HG03108 (cell line): ENCODE measurements around the gene CCDC138.
A peak's percentile ranks its signal among the peaks of the same experiment; 100 is the strongest.
"Not testable (repeated sequence)": the region's sequence is repeated elsewhere in the genome, so short reads cannot be mapped to it uniquely, and the experiment has no call there.

Source experiments
- ATAC-seq: cut with Tn5 transposase; IDR thresholded peaks from one replicate; pipeline ENCODE4 v1.9.1; 2021; ENCODE audit warnings: moderate library complexity; ENCODE audit not compliant: unreplicated experiment

The CCDC138 gene, protein sequence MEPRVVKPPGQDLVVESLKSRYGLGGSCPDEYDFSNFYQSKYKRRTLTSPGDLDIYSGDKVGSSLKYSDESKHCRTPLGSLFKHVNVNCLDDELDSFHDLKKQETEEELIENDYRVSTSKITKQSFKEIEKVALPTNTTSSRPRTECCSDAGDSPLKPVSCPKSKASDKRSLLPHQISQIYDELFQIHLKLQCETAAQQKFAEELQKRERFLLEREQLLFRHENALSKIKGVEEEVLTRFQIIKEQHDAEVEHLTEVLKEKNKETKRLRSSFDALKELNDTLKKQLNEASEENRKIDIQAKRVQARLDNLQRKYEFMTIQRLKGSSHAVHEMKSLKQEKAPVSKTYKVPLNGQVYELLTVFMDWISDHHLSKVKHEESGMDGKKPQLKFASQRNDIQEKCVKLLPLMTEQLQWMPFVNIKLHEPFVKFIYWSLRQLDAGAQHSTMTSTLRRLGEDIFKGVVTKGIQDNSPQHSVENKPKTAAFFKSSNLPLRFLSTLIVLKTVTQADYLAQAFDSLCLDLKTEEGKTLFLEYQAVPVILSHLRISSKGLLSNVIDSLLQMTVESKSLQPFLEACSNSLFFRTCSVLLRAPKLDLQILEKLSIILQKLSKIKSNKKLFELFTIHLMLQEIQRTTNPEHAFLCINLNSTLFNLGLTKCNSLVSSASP

DNA sequence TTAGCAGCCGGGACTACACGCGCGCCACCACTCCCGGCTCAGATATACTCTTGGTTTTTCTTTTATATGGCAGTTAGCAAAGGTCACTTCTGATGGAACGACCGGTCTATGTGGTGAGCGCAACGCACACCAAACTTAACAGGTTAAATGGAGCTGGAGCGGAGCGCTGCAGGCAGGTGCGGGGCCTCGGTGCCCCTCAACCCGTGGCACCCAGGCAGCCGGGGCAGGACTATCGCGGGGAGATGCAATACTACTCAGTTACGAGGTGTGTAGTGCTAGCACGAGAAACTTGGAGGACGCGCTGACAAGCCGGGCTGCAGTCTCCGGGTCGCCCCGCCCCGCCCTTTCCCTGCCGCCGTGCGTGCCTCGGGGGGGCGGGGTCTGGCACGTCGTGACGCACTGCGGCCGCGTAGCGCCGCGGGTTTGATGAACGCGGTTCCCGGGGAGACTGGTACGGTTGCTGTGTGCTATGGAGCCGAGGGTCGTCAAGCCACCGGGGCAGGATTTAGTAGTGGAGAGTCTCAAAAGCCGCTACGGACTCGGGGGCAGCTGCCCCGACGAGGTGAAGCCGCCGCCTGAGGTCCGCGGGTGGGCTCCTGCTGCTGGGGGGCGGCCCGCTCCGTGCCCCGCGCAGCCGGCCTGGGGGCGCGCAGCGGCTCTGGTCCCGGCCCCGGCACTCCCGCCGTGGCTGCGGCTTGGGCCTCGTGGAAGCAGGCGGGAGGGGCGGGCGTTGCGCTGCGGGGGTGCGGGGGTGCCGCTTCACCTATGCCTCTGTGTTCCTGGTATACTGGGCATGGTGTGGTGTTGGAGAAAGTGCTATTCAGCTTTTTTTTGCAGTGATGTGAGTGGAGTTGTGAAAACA, at the start of gene CCDC138:
Gene CCDC138 (plus strand): TSS at position 418 of the 862 bp plus-strand sequence. CDS start 52 bp downstream, at position 470.
- ATAC-seq = peak; percentile 97

DNA sequence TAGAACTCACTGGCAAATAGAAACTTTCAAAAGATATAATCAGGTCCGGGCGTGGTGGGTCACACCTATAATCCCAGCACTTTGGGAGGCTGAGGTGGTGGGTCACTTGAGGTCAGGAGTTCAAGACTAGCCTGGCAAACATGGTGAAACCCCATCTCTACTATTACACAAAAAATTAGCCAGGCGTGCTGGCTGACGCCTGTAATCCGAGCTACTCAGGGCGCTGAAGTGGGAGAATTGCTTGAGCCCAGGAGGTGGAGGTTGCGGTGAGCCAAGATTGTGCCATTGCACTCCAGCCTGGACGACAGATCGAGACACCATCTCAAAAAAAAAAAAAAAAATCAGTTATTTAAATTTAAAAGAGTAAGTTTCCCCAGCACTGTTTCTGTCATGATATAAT, 28.6 kb upstream of the CCDC138 start:
- ATAC-seq = not testable (repeated sequence)

DNA sequence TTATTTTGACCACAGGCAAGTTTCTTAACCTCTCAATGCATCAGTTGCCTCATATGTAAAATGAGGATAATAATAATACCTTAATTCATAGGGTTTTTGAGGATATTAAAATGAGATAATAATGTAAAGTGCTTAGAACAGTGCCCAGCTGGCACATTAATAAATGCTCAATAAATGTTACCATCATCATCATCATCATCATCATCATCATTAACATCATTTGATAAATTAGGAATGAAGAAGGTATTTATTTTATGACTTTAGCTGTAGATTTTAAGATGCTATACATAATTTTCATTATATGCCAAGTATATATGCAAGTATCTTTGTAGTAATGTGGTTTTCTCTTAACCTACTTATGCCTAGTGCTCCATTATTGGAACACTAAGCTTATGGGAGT, 24.0 kb upstream of the CCDC138 start:
- not testable (repeated sequence) for ATAC-seq

DNA sequence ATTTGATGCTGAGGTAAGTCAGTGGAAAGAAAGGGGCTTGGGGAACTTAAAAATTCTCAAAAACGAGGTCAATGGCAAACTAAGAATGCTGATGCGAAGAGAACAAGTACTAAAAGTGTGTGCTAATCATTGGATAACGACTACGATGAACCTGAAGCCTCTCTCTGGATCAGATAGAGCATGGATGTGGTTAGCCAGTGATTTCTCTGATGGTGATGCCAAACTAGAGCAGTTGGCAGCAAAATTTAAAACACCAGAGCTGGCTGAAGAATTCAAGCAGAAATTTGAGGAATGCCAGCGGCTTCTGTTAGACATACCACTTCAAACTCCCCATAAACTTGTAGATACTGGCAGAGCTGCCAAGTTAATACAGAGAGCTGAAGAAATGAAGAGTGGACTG, 19.9 kb upstream of the CCDC138 start:
- not testable (repeated sequence) for ATAC-seq

DNA sequence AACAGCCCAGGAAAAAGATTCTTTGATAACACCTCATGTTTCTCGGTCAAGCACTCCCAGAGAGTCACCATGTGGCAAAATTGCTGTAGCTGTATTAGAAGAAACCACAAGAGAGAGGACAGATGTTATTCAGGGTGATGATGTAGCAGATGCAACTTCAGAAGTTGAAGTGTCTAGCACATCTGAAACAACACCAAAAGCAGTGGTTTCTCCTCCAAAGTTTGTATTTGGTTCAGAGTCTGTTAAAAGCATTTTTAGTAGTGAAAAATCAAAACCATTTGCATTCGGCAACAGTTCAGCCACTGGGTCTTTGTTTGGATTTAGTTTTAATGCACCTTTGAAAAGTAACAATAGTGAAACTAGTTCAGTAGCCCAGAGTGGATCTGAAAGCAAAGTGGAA, 18.7 kb upstream of the CCDC138 start:
- ATAC-seq = not testable (repeated sequence)

DNA sequence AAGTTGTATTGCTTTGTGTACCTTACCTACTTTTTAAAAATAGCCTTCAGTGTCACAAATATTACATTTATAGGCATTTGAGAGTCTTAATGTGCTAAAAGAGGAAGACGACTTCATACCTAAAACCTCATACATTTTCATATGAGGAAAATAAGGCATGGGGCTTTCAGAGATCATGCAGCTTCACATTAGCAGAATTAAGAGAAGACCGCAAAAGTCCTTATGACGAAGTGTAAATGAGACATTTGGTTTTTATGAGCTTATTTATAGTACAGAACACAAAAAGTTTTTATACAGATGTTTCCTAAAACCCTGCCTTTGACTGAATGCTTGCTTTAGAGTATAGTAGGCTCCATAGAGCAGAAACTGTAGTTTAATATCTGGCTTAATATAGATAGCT, 10.1 kb upstream of the CCDC138 start:
- ATAC-seq = peak; percentile 79

DNA sequence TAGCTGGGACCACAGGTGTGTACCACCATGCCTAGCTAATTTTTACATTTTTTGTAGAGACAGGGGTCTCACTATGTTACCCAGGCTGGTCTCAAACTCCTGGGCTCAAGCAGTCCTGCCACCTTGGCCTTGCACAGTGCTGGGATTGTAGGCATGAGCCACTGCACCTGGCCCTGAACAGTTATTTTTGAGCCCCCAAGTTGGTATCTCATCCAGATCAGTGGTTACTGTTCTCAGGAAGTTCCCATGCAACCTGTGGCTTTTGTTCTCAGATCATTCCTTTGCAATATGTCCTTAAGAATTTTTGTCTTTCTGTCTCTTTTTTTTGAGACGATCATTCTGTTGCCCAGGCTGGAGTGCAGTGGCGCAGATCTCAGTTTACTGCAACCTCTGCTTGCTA, 7.7 kb upstream of the CCDC138 start:
- no peak for ATAC-seq

DNA sequence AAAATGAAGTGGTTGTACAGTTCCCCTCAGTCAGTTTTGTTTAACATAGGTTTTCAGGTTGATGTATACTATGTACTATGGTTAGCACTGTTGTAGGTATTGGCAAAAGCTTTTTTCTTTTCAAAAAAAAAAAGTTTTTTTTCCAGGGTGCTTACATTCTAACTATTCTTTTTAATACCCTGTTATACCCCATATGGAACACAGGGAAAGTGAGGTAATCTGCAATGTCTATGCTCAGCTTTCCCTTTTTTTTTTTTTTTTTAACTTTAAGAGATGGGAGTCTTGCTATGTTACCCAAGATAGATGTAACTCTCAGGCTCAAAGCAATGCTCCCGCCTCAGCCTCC, 590 bp upstream of the CCDC138 start:
- no peak for ATAC-seq

DNA sequence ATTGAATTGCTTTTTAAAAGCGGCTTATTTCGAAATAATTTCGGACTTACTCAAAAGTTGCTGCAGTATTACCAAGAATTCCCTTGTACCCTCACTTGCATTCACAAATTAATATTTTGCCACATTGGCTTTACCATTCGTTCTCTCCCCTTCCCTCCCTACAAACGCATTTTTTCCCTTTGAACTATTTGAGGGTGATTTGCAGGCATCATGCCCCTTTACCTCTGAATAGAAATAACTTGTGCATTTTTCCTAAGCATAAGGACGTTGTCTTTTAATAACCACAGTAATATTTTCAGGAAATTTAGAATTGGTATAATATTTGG, 608 bp downstream of the CCDC138 start:
- no peak for ATAC-seq

DNA sequence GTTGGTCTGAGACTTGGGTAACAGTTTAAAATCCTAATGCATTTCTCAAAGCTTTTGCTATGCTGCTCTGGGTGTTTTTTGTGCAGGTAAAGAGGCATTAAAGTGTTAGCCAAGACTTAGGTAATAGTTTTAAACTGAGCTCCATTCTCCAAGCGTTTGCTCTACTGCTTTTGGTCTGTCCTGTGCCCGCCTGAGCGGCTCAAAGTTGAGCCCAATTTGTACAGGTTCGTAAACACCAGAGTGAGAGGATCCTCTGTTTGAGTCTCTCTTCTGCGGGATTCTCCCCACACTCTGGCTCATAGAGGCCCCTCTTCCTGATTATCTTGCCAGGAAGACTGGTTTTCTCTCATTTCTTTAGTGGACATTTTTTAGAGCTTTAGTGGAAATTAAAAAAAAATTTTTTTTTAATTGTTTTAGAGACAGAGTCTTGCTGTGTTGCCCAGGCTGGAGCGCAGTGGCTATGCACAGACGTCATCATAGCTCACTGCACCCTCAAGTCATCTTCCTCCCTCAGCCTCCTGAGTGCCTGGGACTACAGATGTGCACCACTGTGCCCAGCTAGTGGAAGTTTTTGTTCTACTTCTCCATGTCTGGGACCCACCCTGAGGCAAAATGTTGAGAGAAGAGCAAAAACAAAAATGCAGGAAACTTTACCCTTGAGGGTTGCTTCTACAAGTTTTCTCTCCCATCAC, 16.6 kb downstream of the CCDC138 start:
- no peak for ATAC-seq

DNA sequence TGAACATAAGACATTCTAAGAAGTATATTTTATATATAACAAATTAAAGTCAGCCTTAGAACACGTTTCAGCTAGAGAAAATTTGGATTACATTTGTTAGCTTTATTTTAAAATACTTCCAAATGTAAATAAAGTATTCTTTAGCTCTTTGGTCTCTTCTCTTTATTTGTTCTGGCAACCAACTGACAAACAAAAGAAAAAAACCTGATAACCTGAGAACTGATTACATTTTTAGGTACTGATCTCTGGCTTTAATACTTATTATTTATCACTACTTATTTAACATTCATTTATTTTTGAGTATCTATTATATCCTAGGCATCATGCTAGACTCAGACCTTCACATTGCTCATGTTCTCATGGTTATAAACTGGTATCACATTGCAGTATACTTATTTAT, 18.5 kb downstream of the CCDC138 start:
- ATAC-seq = no peak

DNA sequence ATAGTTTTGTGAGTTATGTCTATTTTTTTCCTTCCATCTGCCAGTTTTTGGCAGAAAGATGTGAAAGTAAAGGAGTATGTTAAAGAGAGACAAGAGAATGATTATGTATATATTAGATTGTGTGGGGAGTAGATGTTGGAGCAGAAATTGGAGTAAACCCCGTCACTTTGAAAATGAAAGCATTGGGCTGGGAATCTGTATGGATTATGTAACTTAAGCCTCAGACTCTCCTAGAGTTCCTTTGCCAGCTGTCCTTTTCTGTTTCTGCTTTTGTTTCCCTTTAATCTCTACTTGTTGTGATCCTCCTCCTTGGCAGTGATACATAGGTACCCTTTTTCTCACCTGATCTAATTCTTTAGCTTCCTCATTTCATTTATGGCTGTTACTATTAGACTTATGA, 19.2 kb downstream of the CCDC138 start:
- no peak for ATAC-seq

DNA sequence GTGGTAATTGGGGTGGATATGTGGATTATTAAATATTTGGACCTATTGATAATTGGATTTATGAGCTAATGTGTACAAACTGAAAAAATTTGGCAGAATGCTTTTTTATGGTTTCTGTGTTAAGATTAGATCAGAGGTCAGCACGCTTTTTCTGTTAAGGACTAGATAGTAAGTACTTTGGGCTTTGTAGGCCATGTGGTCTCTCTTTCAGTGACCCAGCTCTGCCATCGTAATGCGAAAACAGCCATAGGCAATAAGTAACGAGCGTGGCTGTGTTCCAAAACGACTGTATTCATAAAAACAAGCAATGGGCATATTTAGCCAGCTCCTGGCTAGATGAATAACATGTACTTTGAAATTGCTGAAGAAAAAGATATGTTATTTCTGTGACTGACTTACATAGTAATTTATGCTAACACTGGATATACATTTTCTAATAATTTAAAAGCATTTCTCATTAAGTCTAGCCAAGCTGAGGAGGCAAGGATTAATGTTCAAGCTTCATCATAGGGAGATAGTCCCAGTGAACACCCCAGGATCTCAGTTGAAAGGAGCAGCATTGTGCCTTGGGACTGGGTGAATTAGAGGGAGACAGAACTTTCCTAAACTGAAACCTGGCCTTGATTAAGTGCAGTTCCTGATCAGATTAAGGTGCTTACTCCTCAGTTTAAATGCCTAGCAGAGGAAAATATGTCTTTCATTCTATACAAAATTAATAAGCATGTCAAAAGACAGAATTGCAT, 20.0 kb downstream of the CCDC138 start:
- ATAC-seq = no peak

DNA sequence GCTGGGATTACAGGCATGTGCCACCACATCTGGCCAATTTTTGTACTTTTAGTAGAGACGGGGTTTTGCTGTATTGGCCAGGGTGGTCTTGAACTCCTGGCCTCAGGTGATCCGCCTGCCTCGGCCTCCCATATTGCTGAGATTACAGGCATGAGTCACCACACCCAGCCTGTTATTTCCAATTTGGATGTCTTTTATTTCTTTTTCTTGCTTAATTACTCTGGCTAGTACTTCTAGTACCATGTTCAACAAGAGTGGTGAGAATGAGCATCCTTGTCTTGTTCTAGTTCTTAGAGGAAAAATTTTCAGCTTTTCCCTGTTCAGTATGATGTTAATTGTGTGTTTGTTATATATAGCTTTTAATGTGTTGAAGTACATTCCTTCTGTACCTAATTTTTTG, 23.4 kb downstream of the CCDC138 start:
- ATAC-seq = no peak

DNA sequence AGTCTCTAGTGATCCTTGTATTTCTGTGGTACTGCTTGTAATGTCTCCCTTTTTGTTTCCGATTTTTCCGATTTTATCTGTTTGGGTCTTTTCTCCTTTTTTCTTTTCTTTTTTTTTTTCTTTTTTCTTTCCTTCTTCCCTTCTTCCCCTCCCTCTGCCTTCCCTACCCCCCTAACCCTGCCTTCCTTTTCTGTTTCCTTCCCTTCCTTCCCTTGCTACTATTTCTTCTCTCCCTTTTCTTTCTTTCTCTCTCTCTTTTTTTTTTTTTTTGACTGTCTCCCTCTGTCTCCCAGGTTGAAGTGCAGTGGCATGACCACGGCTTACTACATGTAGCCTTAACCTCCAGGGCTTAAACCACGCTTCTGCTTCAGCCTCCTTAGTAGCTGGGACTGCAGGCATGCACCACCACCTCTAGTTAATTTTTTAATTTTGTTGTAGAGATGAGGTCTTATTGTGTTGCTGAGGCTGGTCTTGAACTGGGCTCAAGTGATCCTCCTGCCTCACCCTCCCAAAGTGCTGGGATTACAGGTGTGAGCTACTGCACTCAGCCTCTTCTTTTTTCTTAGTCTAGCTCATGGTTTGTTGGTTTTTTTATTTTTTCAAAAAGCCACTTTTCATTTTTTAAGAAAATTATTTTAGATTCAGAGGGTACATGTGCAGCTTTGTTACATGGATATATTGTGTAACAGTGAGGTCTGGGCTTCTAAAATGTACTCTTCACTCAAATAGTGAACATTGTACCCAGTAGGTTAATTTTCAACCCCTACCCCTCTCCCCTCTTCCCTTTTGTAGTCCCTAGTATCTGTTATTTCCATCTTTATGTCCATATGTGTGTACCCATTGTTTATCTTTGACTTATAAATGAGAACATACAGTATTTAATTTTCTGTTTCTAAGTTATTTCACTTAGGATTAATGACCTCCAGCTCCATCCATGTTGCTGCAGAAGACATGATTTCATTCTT, 24.7 kb downstream of the CCDC138 start:
- ATAC-seq = no peak

DNA sequence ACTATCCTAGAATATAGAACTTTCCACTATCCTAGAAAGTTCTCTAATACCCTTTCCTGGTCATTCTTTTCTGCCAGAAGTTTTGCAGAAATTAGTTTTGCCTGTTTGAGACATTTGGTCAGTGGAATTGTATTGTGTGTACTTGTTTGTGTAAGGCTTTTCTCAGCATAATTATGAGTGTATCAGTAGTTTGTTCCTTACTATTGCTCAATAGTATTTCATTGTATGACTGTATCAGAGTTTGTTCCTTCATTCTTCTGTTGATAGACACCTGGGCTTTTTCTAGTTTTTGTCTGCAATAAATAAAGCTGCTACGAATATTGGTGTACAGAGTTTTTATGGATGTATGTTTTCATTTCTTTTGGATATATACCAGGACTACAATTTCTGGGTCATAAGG, 27.2 kb downstream of the CCDC138 start:
- ATAC-seq = no peak

DNA sequence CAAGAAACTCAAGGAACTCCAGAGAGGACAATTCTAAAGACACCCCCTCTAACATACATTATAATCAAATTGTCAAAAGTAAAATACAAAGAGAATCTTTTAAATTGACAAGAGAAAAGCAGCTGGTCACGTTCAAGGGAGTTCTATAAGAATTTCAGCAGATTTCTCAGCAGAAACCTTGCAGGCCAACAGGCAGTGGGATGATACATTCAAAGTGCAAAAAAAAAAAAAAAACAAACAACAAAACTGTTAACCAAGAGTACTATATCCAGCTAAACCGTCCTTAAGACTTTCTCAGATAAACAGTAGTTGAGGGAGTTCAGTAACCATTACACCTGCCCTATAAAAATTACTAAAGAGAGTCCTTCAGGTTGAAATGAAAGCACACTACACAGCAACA, 33.9 kb downstream of the CCDC138 start:
- ATAC-seq = no peak

DNA sequence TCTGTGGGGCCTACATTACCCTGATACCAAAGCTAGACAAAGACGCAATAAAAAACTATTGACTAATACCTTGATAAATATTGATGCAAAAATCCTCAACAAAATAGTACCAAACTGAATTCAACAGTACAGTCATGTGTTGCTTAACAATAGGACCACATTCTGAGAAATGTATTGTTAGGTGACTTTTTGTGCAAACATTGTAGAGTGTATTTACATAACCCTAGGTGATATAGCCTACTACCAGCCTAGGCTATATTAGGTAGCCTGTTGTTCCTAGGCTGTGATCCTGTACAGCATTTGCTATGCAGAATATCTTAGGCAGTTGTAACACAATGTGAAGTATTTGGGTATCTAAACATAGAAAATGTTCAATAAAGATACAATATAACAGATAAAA, 36.7 kb downstream of the CCDC138 start:
- ATAC-seq = no peak

DNA sequence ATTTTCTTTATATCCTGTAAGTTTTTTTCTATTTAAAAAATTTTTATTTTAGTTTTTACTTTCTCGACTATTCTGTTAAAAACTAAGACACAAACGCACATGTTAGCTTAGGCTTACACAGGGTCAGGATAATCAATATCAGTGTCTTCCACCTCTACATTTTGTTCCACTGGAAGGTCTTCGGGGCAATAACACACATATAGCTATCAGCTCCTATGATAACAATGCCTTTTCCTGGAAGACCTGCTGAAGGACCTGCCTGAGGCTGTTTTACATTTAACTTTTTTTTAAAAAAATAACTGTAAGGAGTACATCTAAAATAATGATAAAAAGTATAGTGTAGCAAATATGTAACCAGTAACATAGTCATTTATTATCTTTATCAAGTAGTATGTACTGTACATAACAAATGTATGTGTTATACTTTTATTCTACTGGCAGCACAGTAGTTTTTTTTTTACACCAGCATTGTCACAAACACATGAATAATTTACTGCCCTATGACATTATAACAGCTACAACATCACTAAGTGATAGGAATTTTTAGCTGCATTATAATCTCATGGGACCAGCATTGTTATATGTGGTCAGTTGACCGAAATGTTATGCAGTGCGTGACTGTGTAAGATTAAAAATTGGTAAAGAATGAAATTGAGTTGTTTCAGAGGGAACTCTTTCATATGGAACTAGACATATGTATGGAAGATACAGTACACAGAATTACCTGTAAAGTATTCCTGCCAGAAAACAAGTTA, 37.9 kb downstream of the CCDC138 start:
- no peak for ATAC-seq
